ENCODE measurements around the gene GPR68.

DNA sequence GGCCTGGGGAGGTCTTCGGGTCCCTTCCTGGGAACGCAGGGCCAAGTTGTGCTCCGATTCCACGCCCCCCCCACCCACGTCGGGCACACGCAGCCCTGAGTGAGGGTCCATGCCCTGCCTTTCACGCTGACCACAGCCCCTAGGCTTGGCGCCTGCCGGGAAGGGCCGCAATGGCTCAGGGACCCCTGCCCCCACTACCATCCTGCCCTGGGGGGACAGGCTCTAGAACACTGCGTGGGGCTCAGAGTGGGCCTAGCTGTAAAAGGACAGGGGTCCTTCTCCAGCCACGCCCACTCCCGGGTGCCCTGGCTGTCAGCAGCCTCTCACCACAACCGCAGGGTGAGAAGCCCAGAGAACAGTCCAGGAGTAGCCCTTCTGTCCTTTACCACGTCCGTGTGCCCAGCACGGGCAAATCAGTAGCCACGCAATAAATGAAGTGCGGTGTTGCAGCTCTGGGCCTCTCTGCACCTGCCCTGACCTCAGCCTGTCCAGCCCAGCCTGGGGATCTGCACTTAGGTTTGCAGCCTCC, 9.4 kb upstream of the GPR68 start:
- TF ChIP-seq POLR2AphosphoS5 (IDR thresholded peaks at IDR 0.05; ENCODE audit: borderline replicate concordance, low read depth, low read length): no peak
- TF ChIP-seq EZH2 (IDR thresholded peaks at IDR 0.05): no peak
